HS-5 (cell line): Measurements from ENCODE around the gene HACD2.

Experiments
- DNase-seq: peaks from one replicate; pipeline ENCODE4 v3.0.0-alpha.2; 2012; ENCODE audit warnings: low read depth

Gene HACD2

GRCh38 chr3:123447416-123447748 is 137.5 kb downstream of the HACD2 start:
- DNase-seq: no peak

GRCh38 chr3:123446610-123447109 is 138.2 kb downstream of the HACD2 start:
- DNase-seq: no peak

- DNase-seq: no peak
Measured at GRCh38 chr3:123446210-123446609, 138.6 kb downstream of the HACD2 start.

GRCh38 chr3:123445702-123446101 is 139.2 kb downstream of the HACD2 start:
- no peak for DNase-seq

- DNase-seq: no peak
Measured at GRCh38 chr3:123444744-123445143, 140.1 kb downstream of the HACD2 start.

GRCh38 chr3:123444023-123444422 is 140.8 kb downstream of the HACD2 start:
- DNase-seq: no peak

- DNase-seq: no peak
Measured at GRCh38 chr3:123442908-123443307, 141.9 kb downstream of the HACD2 start.

- DNase-seq: no peak
Measured at GRCh38 chr3:123442125-123442524, 142.7 kb downstream of the HACD2 start.
